ENCODE data around the gene CRELD1. TPM values are rescaled to one million over a fixed set of nuclear protein-coding genes. Genes with fewer than 3 reads are reported as not detected.
"Not testable (repeated sequence)": the region's sequence is repeated elsewhere in the genome, so short reads cannot be mapped to it uniquely, and the experiment has no call there.

Gene CRELD1
- total and polyA plus RNA-seq, 11 donors: 45.9 to 77.8 (median 61.8) TPM

DNA sequence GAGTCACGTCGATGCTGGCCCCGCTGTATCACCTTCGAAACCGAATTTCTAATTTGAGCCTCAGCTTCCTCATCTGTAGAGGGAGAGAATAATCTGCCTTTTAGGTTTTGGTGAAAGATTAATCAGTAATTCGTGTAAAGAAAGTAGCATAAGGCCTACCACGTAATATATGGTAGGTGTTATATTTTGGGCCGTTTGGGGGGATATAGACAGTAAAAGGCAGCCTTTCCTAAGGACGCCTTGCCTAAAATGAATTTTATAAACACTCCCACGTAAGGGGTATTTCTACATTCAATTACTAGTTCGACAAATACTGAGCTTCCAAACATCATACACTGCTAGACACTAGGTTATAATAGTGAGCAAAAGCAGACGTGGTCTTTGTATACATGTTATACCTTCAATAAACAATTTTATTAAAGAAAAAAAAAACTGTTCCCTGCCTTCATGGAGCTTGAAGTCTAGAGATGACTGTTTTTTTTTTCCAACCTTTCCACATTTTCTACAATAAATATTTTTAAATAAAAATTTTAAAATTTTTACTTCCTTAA, 42.5 kb upstream of the CRELD1 start:
- H3K4me3 ChIP-seq: peak overlapping the region; percentile 61 to 100 (median 94)
- no peaks in the 10 kb centered on the region for H3K9me3 ChIP-seq
- peak overlapping the region; percentile 87 to 98 (median 96) for H3K27ac ChIP-seq
- WGBS, 4 donors: 9 to 12% (median 11%) methylated on average over 12 of the region's 12 CpGs
- H3K4me1 ChIP-seq: peaks cover 0 to 27% (median 13%) of the 10 kb centered on the region in 12 donors
- peaks cover 0 to 24% (median 13%) of the 10 kb centered on the region in 9 donors for H3K36me3 ChIP-seq
- TF ChIP-seq POLR2A (IDR thresholded peaks at IDR 0.05): no peak
- TF ChIP-seq, protein P1, sequence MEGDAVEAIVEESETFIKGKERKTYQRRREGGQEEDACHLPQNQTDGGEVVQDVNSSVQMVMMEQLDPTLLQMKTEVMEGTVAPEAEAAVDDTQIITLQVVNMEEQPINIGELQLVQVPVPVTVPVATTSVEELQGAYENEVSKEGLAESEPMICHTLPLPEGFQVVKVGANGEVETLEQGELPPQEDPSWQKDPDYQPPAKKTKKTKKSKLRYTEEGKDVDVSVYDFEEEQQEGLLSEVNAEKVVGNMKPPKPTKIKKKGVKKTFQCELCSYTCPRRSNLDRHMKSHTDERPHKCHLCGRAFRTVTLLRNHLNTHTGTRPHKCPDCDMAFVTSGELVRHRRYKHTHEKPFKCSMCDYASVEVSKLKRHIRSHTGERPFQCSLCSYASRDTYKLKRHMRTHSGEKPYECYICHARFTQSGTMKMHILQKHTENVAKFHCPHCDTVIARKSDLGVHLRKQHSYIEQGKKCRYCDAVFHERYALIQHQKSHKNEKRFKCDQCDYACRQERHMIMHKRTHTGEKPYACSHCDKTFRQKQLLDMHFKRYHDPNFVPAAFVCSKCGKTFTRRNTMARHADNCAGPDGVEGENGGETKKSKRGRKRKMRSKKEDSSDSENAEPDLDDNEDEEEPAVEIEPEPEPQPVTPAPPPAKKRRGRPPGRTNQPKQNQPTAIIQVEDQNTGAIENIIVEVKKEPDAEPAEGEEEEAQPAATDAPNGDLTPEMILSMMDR (IDR thresholded peaks at IDR 0.05): no peak
- ATAC-seq (no peak), DNase-seq (no peak)
- intact Hi-C loops (cut with DNase I): loop anchor here in 2 of 10 donors (2.0 kb wide), 2 partner anchors 26 to 46 kb away; partner anchors contain the start of genes IL17RC (in 1 of the 2) and RPUSD3 (in 1 of the 2)
- no peaks in the 10 kb centered on the region for H3K27me3 ChIP-seq

GRCh38 chr3:9893739-9894138, 39.9 kb upstream of the CRELD1 start:
- Histone ChIP-seq H3K4me3 (no peak overlapping the region), H3K9me3 (no peaks in the 10 kb centered on the region), H3K36me3 (peaks cover 0 to 24% (median 13%) of the 10 kb centered on the region in 9 donors), H3K27ac (peak overlapping the region in 1 of 12 donors; percentile 32), H3K4me1 (peaks cover 0 to 31% (median 13%) of the 10 kb centered on the region in 12 donors), H3K27me3 (no peaks in the 10 kb centered on the region)
- ATAC-seq (no peak), DNase-seq (no peak)
- intact Hi-C loops (cut with DNase I): loop anchor here in 1 of 10 donors (2.0 kb wide), 1 partner anchor 21 kb away; no protein-coding TSS in a partner anchor
- TF ChIP-seq, protein P1 (IDR thresholded peaks at IDR 0.05): no peak
- no peak for TF ChIP-seq POLR2A (IDR thresholded peaks at IDR 0.05)
- 83 to 96% (median 88%) methylated on average over 1 of the region's 1 CpG for WGBS, 4 donors

GRCh38 chr3:9895715-9896114, 37.9 kb upstream of the CRELD1 start:
- H3K27me3 ChIP-seq; H3K4me3 ChIP-seq; H3K9me3 ChIP-seq; ATAC-seq; intact Hi-C loops (cut with DNase I); DNase-seq; H3K27ac ChIP-seq: not testable (repeated sequence)
- H3K36me3 ChIP-seq: peaks cover 0 to 24% (median 13%) of the 10 kb centered on the region in 9 donors
- 89 to 97% (median 95%) methylated on average over 3 of the region's 3 CpGs for WGBS, 4 donors
- peaks cover 0 to 28% (median 10%) of the 10 kb centered on the region in 12 donors for H3K4me1 ChIP-seq

DNA sequence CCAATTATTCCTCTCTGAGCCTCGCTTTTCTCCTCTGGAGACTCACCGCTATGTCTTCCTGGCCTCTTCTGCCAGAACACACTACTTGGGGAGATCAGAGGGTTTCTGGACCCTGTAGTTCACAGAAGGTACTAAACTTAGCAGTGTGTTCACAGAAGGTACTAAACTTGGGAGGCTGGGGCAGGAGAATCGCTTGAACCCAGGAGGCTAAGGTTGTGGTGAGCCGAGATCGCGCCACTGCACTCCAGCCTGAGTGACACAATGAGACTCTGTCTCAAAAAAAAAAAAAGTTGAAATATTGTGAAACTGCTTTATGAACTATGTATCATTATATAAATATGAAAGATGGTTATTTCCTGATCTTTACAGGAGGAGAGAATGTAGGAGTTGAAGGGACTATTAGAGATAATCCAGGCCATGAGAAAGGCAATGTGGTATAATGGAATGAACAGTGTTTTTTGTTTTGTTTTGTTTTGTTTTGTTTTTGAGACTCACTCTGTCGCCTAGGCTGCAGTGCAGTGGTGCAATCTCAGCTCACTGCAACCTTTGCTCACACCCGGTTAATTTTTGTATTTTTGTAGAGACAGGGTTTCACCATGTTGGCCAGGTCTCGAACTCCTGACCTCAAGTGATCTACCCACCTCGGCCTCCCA, 36.8 kb upstream of the CRELD1 start:
- H3K4me3 ChIP-seq; ATAC-seq; intact Hi-C loops (cut with DNase I); H3K9me3 ChIP-seq; H3K27me3 ChIP-seq; DNase-seq: not testable (repeated sequence)
- H3K36me3 ChIP-seq: peaks cover 0 to 24% (median 13%) of the 10 kb centered on the region in 9 donors
- WGBS, 4 donors: 82 to 97% (median 96%) methylated on average over 9 to 10 of the region's 10 CpGs
- H3K4me1 ChIP-seq: peaks cover 0 to 20% (median under 1%) of the 10 kb centered on the region in 12 donors
- H3K27ac ChIP-seq: peak overlapping the region in 1 of 12 donors; percentile 26
